Measurements from ENCODE around the gene ATP11B.

Gene ATP11B

DNA sequence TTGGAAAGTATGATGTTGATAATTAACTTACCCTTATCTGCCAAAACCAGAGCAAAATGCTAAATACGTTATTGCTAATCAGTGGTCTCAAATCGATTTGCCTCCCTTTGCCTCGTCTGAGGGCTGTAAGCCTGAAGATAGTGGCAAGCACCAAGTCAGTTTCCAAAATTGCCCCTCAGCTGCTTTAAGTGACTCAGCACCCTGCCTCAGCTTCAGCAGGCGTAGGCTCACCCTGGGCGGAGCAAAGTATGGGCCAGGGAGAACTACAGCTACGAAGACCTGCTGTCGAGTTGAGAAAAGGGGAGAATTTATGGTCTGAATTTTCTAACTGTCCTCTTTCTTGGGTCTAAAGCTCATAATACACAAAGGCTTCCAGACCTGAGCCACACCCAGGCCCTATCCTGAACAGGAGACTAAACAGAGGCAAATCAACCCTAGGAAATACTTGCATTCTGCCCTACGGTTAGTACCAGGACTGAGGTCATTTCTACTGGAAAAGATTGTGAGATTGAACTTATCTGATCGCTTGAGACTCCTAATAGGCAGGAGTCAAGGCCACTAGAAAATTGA is 127.3 kb downstream of the ATP11B start:
- DNase-seq (ENCODE audit: low read depth), result no peak
- no peak overlapping the region for H3K4me3 ChIP-seq (ENCODE audit: low read depth, low read length)
- no peak for TF ChIP-seq CTCF (conservative IDR thresholded peaks at IDR 0.05; ENCODE audit: low read depth, low read length)

DNA sequence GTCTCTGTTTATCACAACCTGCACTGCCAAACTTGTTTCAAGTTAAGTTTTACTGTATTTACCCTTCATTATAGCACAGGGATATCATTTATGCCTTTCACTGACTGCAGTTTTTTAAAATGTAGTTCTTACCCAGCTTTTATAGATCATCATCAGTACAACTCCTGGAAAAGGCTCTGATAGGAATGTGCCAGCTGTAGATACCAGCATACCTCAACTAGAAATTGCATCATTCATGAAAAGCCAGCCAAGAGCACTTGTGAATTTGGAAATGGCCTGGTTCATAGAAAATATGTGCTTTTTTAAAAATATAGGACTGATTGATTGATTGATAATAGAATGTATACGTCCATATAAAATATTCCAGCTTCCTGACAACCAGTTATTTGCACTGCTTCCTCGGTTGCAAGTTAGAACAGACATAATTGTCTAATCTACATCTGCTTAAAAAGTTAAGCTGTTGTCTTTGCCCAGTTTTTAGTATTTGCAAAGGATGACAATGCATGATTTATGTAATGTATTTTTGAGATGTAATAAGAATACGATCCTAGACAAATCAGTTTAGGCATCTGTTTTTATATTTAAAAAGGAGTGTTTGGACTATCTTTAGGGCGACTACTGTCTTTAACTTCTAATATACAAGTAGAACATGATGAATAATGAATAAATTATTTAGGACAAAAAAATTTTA is 128.5 kb downstream of the ATP11B start:
- peak; percentile 59 for DNase-seq (ENCODE audit: low read depth)
- TF ChIP-seq CTCF (conservative IDR thresholded peaks at IDR 0.05; ENCODE audit: low read depth, low read length), result no peak
- H3K4me3 ChIP-seq (ENCODE audit: low read depth, low read length), result no peak overlapping the region

GRCh38 chr3:182925330-182925943 is 132.1 kb downstream of the ATP11B start:
- peak; percentile 33 for DNase-seq (ENCODE audit: low read depth)
- H3K4me3 ChIP-seq (ENCODE audit: low read depth, low read length), result no peak overlapping the region
- no peak for TF ChIP-seq CTCF (conservative IDR thresholded peaks at IDR 0.05; ENCODE audit: low read depth, low read length)

- TF ChIP-seq CTCF (conservative IDR thresholded peaks at IDR 0.05; ENCODE audit: low read depth, low read length), result no peak
- H3K4me3 ChIP-seq (ENCODE audit: low read depth, low read length), result no peak overlapping the region
- no peak for DNase-seq (ENCODE audit: low read depth)
Observed at GRCh38 chr3:182925944-182926337, 132.6 kb downstream of the ATP11B start.

- TF ChIP-seq CTCF (conservative IDR thresholded peaks at IDR 0.05; ENCODE audit: low read depth, low read length), result no peak
- no peak for DNase-seq (ENCODE audit: low read depth)
- H3K4me3 ChIP-seq (ENCODE audit: low read depth, low read length), result no peak overlapping the region
Observed at GRCh38 chr3:182935803-182936202, 142.5 kb downstream of the ATP11B start.

DNA sequence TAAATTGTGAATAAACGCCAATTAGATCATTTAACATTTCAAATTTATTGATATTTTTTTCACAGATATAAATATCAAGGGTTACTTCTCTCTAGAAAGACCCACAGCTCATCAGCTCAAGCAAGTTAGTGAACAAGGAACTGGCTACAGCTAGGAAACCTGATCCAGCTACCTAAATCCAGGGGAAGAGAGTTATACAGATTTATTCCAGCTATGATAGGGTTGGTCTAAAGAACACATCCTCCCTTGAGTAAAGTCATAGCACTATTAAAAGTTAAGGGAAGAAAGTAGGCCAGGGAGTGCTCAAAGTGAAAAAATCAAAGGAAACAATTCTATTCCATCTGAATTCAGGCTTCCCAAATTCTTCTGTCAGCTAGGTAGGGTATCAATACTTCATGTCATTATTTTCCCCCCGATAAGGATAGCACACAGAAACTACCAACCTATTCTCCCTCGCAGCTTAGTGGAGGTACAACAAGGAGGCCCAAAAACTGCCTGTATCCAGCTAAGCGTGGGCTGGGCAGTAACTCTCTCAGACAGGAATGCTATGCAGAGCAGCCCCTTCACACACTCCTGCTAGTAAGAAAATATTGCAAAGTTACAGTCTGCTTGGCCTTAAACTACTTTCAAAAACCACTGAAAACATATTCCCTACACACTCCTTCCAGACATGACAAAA is 143.1 kb downstream of the ATP11B start:
- no peak for TF ChIP-seq CTCF (conservative IDR thresholded peaks at IDR 0.05; ENCODE audit: low read depth, low read length)
- no peak overlapping the region for H3K4me3 ChIP-seq (ENCODE audit: low read depth, low read length)
- no peak for DNase-seq (ENCODE audit: low read depth)
